Mucosa of descending colon (tissue), 3 donors: ENCODE results near the gene HES7. TPM values are rescaled to one million over a fixed set of nuclear protein-coding genes. Genes with fewer than 3 reads are reported as not detected.
A peak's percentile ranks its signal among the peaks of the same experiment; 100 is the strongest.

Source experiments
- ATAC-seq: fragments of 200-7000 bp; cut with Tn5 transposase; one replicate; pipeline ENCODE4 v1.9.1; 2020; ENCODE audit warnings: mild to moderate bottlenecking, moderate library complexity
- DNase-seq, 3 donors: peaks; one replicate each; pipeline ENCODE4 v3.0.0-alpha.2; 2020
- H3K36me3 ChIP-seq: fragments of 200-600 bp; one replicate; pipeline ENCODE4 v1.8.0; 2021; ENCODE audit warnings: low read depth, mild to moderate bottlenecking
- H3K4me1 ChIP-seq: fragments of 200-600 bp; one replicate; pipeline ENCODE4 v1.8.0; 2021; ENCODE audit warnings: low read depth, mild to moderate bottlenecking
- H3K4me3 ChIP-seq: fragments of 200-600 bp; one replicate; pipeline ENCODE4 v1.8.0; 2021; ENCODE audit warnings: mild to moderate bottlenecking
- H3K9me3 ChIP-seq: fragments of 200-600 bp; one replicate; pipeline ENCODE4 v1.8.0; 2021; ENCODE audit warnings: mild to moderate bottlenecking
- CTCF ChIP-seq: fragments of 200-600 bp; IDR thresholded peaks from one replicate; pipeline ENCODE4 v1.8.0; 2022; ENCODE audit warnings: antibody characterized with exemption, mild to moderate bottlenecking
- intact Hi-C, 2 donors: fragments of 100-400 bp; cut with DNase I in 1 of 2; cut with micrococcal nuclease in 1 of 2; formaldehyde crosslinking; loops; one replicate each; pipeline versions ENCODE4 v1.11.0 to v1.11.1; 2022; cut with DNase I, micrococcal nuclease
- total RNA-seq, 3 donors: library from RNA; stranded (reverse); fragmentation: NEBNext Ultra II Directional in 2 of 3; extraction: Animal tissue kit (Norgen Biotek cat#: 25700) in 2 of 3; gene quantifications; one replicate each; pipeline versions ENCODE4 v1.2.1 to v1.2.4, GENCODE V29; 2021 to 2023
- donor health status: DM: no; HTN: no; CAD: no; lungs with moderate emphysema.
- donor health status: DM: no; HTN: no; CAD: no.
- donor health status: DM: no; HTN: yes; CAD: no.

The HES7 gene
- total RNA-seq, 3 donors from 2014 or later, result 0.28 TPM; not detected in 2

- Histone ChIP-seq H3K4me3 (no peak overlapping the region), H3K9me3 (no peaks in the 10 kb centered on the region), H3K36me3 (no peaks in the 10 kb centered on the region), H3K4me1 (no peaks in the 10 kb centered on the region)
- intact Hi-C loops, result no loop called here
- no peak for TF ChIP-seq CTCF
- DNase-seq, result no peak
- ATAC-seq, result no peak
These were observed 23.1 kb downstream of the HES7 start for GRCh38 chr17:8100763-8101162.

GRCh38 chr17:8100111-8100510, 23.8 kb downstream of the HES7 start:
- H3K4me3 ChIP-seq, result no peak overlapping the region
- no peaks in the 10 kb centered on the region for H3K4me1 ChIP-seq
- no peaks in the 10 kb centered on the region for H3K36me3 ChIP-seq
- no peak for ATAC-seq
- H3K9me3 ChIP-seq, result no peaks in the 10 kb centered on the region
- no peak for DNase-seq
- intact Hi-C loops, result no loop called here
- no peak for TF ChIP-seq CTCF

- H3K9me3 ChIP-seq, result no peaks in the 10 kb centered on the region
- ATAC-seq, result no peak
- no peaks in the 10 kb centered on the region for H3K36me3 ChIP-seq
- DNase-seq, result no peak
- H3K4me1 ChIP-seq, result no peaks in the 10 kb centered on the region
- TF ChIP-seq CTCF, result no peak
- intact Hi-C loops, result no loop called here
- H3K4me3 ChIP-seq, result no peak overlapping the region
These were observed 27.4 kb downstream of the HES7 start for GRCh38 chr17:8096541-8096940.

GRCh38 chr17:8095361-8095760, 28.5 kb downstream of the HES7 start:
- Histone ChIP-seq H3K9me3 (no peaks in the 10 kb centered on the region), H3K36me3 (no peaks in the 10 kb centered on the region), H3K4me3 (no peak overlapping the region), H3K4me1 (no peaks in the 10 kb centered on the region)
- no peak for DNase-seq
- intact Hi-C loops, result no loop called here
- ATAC-seq, result no peak
- no peak for TF ChIP-seq CTCF

GRCh38 chr17:8091033-8091687, 32.7 kb downstream of the HES7 start:
- H3K36me3 ChIP-seq, result no peaks in the 10 kb centered on the region
- intact Hi-C loops, result no loop called here
- no peaks in the 10 kb centered on the region for H3K9me3 ChIP-seq
- no peak for TF ChIP-seq CTCF
- ATAC-seq (peak; percentile 35), DNase-seq (no peak)
- H3K4me1 ChIP-seq, result no peaks in the 10 kb centered on the region
- H3K4me3 ChIP-seq, result no peak overlapping the region

GRCh38 chr17:8089728-8090127, 34.2 kb downstream of the HES7 start:
- TF ChIP-seq CTCF, result no peak
- intact Hi-C loops, result loop anchor here in 1 of 2 donors (10.0 kb wide), 1 partner anchor 215 kb away; no protein-coding TSS in a partner anchor
- ATAC-seq (no peak), DNase-seq (no peak)
- H3K36me3 ChIP-seq, result no peaks in the 10 kb centered on the region
- H3K4me1 ChIP-seq, result no peaks in the 10 kb centered on the region
- H3K4me3 ChIP-seq, result no peak overlapping the region
- H3K9me3 ChIP-seq, result no peaks in the 10 kb centered on the region
